ENCODE measurements around the gene MZF1. TPM values are rescaled to one million over a fixed set of nuclear protein-coding genes. Genes with fewer than 3 reads are reported as not detected.
A peak's percentile ranks its signal among the peaks of the same experiment; 100 is the strongest.
"Not testable (repeated sequence)": the region's sequence is repeated elsewhere in the genome, so short reads cannot be mapped to it uniquely, and the experiment has no call there.

The MZF1 gene
- total RNA-seq, 1 experiment from 2014 or later = 20.8 TPM

DNA sequence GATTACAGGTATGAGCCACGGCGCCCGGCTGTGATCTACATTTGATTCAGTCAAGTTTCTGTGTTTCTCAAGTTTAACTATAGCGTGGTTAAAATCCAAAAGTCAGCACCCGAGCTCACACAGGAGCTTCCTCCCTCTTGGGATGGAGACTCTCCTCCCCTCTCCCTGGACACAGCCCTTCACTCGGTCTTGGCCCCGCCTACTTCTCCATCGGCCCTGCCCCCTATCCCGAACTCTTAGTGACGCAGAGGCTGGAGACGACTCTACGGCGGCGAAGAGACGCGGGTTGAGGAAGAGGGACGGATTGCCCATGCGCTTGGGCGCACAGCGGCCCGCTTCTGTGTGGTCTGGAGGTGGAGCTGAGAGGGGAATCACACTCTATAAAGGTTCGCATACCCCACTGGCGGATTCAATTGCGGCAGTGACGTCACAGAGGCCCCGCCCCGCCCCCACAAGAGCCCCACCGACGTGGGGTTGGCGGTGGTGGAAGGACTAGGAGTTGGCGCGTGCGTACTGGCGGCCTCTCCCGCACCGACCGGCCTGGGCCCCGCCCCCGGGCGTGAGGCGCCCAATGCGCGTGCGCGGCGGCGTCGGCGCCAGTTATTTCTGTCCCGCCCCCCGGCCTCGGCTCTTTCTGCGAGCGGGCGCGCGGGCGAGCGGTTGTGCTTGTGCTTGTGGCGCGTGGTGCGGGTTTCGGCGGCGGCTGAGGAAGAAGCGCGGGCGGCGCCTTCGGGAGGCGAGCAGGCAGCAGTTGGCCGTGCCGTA lies 29.1 kb downstream of the MZF1 start, which contains the start of gene TRIM28:
TSS of gene TRIM28 (plus strand) at position 239 of the 765 bp plus-strand sequence. CDS start 694 bp downstream, outside the sequence.
- DNase-seq (ENCODE audit: extremely low read depth, low read depth) = peak; percentile 97

- DNase-seq (ENCODE audit: extremely low read depth, low read depth) = not testable (repeated sequence)
These were observed 30.3 kb downstream of the MZF1 start for GRCh38 chr19:58542641-58543372.

DNA sequence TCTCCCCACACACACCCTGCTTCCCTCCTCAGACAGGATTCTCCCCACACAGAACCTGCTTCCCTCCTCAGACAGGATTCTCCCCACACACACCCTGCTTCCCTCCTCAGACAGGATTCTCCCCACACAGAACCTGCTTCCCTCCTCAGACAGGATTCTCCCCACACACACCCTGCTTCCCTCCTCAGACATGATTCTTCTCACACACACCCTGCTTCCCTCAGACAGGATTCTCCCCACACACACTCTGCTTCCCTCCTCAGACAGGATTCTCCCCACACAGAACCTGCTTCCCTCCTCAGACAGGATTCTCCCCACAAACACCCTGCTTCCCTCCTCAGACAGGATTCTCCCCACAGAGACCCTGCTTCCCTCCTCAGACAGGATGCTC lies 34.0 kb downstream of the MZF1 start:
- not testable (repeated sequence) for DNase-seq (ENCODE audit: extremely low read depth, low read depth)

- no peak for DNase-seq (ENCODE audit: extremely low read depth, low read depth)
These were observed 34.6 kb downstream of the MZF1 start for GRCh38 chr19:58538257-58539168.

GRCh38 chr19:58536852-58537798 lies 36.0 kb downstream of the MZF1 start:
- no peak for DNase-seq (ENCODE audit: extremely low read depth, low read depth)

- DNase-seq (ENCODE audit: extremely low read depth, low read depth) = no peak
These were observed 37.3 kb downstream of the MZF1 start for GRCh38 chr19:58535857-58536256.

DNA sequence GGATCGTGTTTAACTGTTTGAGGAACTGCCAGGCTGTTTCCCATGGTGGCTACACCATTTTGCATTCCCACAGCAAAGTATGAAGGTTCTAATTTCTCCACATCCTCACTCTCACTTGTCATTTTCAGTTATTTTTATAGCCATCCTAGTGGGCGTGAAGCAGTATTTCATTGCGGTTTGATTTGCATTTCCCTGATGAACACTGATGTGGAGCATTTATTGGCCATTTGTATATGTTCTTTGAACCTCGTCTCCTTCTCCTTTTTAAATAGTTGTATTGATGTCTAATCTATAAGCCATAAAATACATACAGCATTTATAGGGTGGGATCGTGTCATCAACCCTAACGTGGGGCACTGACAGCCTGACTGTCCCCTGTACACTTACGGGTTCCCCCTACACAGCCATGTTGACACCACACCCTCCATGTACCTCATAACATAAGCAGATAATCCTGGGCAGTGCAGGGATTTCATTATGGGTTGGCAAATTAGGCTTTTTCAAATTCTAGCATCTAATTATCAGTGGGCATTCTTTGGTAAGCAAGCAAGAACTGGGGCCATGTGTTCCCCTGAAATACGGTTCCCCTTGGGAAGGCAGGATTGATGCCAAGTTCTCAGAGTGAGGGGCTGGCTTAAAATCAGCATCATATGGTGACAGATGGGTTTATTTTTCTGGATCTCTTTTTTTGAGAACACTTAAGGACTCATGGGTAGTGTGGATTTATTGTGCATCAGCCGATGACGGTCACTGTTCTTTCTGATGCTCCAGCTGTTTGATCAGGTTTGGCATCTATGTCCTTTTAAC lies 41.9 kb downstream of the MZF1 start:
- DNase-seq (ENCODE audit: extremely low read depth, low read depth) = no peak

DNA sequence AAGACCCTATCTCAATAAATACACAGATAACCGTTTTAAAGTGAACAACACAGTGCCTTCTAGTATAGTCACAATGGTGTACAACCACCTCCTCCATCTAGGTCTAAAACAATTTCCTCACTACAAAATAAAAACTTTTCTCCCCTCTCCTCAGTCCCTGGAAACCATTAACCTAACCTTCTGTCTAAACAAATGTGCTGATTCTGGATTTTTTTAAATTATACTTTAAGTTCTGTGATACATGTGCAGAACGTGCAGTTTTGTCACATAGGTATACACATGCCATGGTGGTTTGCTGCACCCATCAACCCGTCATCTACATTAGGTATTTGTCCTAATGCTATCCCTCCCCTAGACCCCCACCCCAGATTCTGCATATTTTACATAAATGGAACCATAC lies 43.7 kb downstream of the MZF1 start:
- no peak for DNase-seq (ENCODE audit: extremely low read depth, low read depth)

DNA sequence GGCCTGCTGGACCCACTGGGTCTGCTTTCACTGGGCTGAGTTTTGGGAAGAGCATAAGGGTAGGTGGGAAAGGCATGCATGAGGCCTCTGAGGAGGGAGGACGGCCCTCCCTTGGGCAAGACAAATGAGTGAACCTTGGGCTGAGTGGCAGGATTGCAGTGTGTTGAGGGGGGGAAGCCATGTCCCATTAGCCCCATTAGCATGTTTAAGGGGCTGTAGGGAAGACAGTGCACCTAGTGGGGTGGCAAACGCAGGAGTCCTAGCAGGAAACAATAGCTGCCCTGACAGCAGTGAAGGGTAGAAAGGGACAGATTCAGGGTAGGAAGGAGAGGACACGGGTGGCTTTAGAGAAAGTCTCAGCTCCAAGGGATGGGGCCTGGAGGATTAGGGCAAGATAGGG lies 50.4 kb downstream of the MZF1 start:
- DNase-seq (ENCODE audit: extremely low read depth, low read depth) = no peak

GRCh38 chr19:58521651-58522050 lies 51.5 kb downstream of the MZF1 start:
- DNase-seq (ENCODE audit: extremely low read depth, low read depth) = no peak

GRCh38 chr19:58520257-58520599 lies 52.9 kb downstream of the MZF1 start:
- no peak for DNase-seq (ENCODE audit: extremely low read depth, low read depth)

DNA sequence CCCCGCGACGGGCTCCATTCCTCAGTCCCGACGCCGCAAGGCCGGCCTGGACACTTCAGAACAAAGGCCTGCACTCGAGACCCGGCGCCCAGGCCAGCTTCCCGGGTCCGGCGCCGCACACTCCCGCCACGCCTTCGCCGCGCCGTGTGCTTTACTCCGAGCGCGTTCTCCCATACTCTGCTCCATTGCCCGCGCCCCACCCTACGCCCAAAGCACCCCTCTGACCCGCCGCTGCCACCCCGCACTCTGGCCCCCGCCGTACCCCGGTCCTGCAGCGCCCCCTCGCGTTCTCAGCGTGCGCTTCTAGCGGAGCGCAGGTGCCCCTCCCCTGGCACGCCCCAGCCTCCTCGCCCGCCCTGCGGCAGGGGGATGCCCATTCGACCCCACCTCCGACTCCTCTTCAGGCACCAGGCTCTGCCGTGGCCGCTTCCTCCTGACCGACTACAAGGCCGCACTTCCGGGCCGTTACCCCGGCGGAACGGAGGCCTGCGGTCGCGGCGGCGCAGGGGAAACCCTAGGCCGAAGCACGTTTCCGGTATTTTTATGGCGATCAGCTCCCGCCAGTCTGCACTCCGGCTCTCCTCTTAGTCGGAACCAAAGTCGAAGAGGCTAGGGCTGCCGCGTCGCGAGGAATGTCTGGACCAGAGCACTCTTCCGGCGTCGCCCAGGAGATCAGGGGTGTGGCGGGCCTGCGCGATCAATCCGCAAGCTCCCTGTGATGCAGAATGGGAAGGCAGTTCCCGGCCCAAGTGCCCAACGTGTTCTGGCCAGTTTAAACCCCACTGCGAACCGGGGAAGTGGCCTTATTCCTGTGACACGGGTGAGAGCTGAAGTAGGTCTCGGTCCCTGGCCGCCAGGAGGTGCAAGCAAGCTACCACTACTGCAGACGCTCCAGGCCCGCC lies 53.5 kb downstream of the MZF1 start, which contains the start of gene ZBTB45:
TSS of gene ZBTB45 (minus strand) at position 456 of the 902 bp plus-strand sequence. CDS start 2,137 bp downstream, outside the sequence.
- peak; percentile 90 for DNase-seq (ENCODE audit: extremely low read depth, low read depth)

DNA sequence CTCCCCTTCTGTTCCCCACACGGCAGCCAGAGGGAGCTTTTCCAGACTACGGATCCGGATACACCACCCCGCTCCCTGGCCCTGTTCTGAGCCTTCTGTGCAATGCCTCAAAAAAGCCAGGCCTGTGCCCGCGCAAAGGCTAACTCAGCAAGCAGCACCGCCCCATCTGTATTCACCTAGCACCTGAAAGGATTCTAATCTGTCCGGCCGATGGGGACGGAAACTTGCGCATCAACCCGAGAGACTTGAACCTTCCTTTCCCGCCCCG lies 54.1 kb downstream of the MZF1 start:
- peak; percentile 62 for DNase-seq (ENCODE audit: extremely low read depth, low read depth)

- no peak for DNase-seq (ENCODE audit: extremely low read depth, low read depth)
These were observed 54.7 kb downstream of the MZF1 start for GRCh38 chr19:58518256-58519086.

- DNase-seq (ENCODE audit: extremely low read depth, low read depth) = no peak
These were observed 55.9 kb downstream of the MZF1 start for GRCh38 chr19:58516964-58517833.

DNA sequence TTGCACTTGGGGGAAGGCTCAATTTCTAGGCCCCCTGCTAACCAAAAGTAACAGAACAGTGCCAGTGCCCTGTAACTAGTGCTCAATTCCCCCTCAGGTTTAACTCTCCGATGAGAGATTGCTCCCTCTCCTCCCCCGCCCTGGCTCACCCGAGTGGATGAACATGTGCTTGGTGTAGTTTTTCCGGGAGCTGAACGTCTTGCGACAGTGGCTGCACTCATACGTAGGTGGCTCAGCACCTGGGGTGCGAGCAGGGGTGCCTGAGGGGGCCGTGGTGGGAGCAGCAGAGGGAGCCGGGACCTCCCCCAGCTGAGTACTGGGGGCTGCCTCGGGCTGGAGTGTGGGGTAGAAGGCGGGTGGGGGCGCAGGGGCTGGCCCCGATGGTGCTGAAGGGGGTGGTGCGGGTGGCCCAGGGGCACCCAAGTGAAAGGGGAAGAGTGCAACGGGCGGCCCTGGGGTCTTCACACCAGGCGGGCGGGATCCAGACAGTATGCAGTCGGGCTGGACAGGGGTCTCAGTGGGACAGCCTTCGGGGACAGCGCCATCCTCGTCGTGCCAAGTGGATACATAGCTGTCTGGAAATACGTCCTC lies 56.8 kb downstream of the MZF1 start:
- DNase-seq (ENCODE audit: extremely low read depth, low read depth) = no peak
